Measurements from ENCODE around the gene TMEM156.
"Not testable (repeated sequence)": the region's sequence is repeated elsewhere in the genome, so short reads cannot be mapped to it uniquely, and the experiment has no call there.

Gene TMEM156

DNA sequence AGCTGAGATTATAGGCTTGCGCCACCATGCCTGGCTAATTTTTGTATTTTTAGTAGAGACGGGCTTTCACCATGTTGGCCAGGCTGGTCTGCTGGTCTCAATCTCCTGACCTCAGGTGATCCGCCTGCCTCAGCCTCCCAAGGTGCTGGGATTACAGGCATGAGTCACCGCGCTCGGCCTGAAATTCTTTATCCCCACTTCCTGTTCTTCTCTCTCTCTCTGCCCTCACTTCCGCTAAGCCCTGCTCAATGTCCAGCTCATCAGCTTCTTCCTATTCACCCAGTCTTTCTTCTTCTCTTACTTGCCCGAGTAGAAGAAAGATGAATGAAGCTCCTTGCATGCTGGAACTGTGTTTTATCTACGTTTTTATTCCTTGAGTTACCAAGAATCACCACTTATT, 43.9 kb downstream of the TMEM156 start:
- not testable (repeated sequence) for DNase-seq

DNA sequence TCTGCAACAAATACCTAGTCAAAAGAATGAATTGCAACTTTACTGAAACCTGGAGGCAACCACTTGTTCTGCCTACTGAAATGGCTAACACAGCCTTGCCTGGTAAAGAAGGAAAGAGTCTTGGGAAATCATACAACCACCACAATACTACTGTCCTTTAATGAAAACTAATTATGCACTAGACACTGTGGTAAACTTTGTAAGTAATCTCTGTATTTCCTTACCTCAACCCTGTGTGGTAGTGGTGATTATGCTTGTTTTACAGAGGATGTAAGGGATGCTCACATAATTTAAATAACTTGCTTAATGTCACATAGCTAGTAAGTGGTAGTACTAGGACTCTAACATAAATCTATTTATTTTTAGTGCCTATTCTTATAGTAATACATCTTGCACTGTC, 44.7 kb downstream of the TMEM156 start:
- no peak for DNase-seq

DNA sequence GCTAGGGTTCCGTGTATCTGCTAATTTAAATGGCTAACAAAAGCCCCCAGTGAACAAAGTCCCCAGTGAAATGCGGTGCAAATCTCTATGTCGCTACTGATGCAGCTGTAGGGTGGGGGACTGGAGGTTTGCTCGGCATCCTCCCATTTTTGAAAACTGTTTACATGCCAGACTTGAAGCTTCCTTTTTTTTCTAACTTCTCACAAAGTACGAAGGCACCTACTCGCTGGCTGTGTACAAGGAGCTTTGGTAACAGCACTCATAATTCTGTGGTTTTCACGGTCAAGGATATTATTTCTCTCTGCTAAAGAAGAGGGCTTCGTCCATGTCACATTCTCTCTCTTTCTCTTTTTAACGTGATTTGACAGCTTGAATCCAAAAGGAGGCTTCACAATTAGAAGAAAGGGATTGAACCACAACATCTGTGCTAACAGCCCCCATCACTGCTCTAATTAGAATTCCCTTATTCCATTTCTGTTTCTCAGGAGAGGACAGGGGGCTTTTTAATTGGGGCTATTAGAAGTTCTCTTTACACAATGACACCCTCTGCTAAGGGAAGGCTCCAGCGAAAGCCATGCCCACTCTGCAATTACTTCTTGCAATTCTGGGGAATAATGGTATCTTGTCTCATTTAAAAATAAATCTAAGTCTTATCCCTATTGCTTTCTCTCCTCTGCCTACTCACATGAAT, 46.7 kb downstream of the TMEM156 start:
- no peak for DNase-seq

DNA sequence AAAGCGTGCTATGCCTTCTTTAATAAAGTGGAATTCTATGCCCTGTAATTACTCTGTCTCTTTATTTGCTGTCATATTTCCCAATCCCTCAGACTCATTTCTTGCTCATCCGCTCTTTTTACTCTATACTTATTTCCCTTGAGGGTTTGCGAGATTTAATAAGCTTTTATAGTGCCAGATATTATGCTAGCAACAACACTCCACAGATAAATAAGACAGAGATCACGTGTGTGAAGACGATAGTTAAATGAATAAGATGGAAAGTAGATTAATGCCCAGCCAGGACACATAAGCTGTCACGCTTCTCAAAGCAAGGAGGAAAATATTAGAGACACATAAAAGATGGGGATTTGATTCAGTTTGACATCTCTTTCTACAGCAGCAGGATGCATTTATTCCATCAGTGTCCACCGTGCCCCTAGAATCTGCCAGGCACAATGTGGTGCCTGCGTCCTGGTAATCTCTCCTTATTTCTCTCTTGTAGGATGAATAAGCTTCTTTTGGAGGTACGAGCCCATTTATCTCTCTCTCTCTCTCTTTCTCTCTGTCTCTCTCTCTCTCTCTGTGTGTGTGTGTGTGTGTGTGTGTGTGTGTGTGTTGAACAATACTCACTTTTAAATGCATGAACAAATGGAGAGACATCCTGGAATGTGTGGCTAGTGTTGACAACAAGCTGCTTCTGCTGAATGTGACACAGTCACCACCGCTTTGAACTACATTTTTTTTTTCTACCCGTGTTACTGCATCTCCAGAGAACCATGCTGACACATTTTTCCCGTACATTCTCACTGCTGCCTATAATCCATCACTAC, 48.2 kb downstream of the TMEM156 start:
- DNase-seq: no peak

DNA sequence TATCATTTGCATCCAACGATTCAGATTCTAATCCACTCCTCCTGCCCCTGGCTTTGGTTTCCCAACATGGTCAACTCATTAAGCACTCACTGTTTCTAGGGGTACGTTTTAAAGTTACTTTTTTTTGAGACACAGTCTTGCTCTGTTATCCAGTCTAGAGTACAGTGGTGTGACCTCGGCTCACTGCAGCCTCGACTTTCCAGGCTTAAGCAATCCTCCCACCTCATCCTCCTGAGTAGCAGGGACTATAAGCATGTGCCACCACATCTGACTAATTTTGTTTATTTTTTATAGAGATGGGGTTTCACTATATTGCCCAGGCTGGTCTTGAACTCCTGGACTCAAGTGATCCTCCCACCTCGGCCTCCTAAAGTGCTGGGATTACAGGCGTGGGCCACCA, 48.9 kb downstream of the TMEM156 start:
- no peak for DNase-seq

DNA sequence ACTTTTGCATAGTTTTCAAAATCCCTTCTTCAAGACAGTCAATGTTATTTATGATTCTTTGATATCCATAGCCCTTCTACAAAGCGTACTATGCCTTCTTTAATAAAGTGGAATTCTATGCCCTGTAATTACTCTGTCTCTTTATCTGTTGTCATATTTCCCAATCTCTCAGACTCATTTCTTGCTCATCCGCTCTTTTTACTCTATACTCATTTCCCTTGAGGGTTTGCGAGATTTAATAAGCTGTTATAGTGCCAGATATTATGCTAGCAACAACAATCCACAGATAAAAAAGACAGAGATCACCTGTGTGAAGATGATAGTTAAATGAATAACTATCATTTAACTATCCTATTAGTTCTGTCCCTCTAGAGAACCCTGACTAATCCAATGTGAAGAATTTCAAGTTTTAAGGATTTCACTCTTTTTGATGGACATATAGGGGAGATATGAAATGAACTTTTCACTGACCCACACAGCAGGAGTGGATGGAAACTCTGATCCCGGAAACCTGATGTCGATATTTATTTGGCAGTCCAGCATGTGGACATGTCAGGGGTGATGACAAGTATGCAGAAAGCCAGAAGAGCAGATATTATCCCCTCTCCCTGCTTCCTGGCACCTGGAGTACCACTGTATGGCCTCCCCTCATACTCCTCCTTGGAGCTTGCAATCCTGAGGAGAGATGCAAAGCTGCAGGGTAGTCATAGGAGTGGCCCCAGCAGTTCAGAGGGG, 49.7 kb downstream of the TMEM156 start:
- DNase-seq: no peak

DNA sequence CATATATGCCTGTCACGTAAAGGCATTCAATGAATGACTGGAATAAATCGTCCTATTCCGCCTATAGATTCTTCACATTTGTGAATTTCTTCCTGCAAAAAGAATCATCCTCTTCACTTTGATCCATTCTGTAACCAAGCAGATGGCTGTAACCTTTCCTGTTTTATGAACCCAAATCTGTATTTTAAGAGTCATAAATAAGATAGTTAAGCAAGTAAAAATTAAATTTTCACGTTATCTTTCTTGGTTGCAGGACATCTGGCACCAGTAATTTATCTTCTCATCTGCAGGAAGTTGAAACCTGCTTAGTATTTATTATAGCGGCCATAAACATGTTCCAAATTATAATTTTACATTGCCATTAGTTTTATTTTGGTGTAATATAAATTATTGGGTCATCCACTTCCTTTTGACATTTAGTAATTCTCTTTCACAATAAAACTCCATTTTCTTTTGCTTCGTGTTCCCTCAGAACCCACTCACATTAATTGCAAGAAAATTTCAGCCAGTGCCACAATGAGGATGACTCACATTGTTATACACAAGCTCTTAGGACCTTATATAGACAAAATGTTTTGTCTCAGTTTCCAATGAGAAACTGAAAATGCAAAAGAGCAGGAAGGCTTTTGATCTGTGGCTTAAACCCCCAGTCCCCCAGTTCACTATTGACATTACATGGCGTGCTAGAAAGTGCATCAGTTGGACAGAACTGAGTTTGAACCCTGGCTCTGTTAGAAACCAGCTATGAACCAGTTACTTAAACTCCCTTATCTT, 51.1 kb downstream of the TMEM156 start:
- no peak for DNase-seq

DNA sequence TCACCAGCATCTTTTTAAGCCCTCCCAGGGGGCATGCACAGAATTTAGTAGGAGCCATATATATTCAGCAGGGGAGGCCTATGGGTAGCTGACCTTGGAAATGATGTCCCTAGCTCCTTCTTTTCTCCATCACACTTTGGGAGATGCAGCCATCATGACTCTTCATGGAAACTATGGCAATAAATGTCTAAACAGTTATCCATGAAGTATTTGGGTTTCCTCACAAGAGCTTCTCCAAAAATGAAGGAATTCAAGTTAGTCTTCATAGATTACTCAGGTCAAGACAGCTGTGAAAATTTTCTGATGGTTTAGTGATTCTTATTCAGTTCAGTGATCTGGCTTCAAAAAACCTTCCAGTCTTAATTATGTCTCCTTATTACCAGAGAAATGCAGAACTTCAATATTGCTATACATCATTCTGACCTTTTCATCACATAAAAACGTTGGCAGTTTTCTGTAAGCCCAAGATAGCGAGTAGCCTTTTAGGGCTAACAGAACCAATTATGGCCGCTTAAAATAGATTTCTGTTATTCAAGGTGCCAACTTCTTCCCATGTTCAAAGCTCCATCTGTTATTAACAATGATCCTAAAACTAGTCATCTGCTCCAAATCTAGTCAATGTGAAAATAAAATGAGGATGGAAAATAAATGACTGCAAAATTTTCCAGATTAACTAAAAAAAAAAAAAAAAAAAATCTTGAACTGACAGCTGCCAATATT, 52.5 kb downstream of the TMEM156 start:
- DNase-seq: no peak

DNA sequence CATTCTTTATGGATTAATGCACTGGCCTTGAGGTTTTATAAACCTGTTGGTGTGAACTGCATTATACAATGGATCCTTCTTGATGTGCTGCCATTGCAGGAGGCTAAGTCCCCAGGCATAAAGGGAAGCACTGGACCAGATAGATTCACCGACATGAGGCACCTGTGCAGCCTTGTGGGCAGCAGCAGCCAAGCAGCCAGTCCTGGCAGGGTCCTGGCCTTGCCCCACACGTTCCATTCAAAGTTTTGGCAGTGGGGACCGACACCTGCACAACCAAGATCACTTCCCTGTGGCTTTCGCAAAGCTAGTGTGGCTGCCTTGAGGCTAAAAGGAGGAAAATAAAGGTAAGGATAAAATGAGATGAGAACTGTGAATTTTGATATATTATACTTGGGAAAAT, 53.1 kb downstream of the TMEM156 start:
- no peak for DNase-seq

DNA sequence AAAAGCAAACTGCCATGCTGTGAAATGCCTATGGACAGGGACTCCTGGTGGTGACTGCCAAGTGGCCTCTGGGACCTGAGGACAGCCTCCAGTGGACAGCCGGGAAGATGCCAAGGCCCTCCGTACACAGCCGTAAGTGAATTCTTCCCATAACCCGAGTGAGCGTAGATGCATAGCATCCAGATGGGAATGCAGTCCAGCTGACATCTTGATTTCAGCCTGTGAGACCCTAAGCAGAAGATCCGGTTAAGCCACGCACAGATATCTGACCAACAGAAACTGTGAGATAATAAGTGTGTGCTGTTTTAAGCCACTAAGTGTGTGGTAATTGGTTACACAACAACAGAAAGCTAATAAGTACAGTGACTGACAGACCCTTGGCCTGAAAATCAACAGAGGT, 55.9 kb downstream of the TMEM156 start:
- no peak for DNase-seq

DNA sequence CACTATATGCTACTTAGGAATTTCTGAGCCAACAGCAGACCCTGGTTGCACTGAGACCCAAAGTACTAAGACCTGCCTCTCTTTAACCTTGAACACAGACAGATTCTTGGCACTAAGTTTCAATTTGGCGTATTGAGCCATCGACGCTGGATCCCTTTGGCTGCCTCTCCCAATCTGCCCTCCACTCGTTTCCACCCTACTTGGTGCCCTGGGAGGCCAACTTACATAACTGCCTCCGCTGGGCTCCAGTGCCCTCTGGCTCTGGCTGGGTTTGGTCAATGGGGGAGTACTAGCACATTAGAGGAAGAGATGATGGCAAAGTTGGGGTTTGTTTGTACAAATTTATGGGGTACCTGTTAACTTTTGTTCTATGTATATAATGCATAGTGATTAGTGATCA, 63.5 kb downstream of the TMEM156 start:
- DNase-seq: no peak

DNA sequence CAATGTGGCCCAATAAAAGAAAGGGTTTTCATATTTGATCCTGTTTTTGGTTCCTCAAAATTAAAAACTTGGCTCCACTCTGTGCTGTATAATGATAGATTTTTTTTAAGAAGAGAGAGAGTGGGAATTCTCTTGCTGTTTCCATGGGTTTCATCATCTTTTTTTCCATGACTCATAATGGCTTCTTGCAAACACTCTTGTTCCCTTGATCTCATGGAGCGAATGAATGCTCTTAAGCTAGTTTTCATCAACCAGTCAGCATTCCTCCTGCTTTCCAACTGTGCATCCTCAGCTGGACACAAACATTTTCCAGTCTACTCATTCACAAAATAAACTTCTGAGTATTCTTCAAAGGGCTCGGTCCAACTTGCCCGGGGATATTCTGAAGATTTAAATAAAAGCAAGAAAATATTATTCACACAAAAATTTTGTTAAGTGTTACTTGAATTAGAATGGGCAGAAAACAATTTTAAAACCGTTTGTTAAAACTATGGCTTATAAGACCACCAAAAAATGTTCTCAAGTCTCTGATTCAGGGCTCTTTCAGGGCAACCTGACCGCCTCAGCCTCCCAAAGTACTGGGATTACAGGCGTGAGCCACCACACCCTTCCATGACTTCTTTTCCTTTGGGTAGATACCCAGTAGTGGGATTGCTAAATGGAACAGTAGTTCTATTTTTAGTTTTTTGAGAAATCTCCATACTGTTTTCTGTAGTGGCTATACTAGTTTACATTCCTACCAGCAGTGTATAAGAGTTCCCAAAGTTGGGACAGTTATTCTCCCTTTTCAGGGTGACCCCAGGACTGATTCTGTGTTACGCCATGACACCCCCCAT, 64.7 kb downstream of the TMEM156 start:
- DNase-seq: no peak

DNA sequence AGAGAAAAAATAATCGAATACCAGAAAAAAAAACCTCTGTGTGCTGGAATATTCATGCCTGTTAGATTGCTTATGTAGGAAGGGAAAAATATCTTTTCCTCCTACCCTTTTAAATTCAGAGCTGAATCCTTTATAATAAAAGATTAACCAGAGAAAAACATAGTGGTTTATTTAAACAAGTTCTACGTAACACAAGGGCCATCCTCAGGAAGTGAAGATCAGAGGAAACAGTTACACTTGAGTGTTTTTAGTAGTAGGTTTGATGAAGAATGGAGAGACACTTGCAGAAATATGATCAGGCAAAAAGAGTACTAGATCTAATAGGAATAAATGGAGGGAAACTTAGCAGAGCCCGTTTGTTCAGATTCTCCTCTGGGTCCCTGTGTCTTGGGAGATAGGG, 66.3 kb downstream of the TMEM156 start:
- no peak for DNase-seq

DNA sequence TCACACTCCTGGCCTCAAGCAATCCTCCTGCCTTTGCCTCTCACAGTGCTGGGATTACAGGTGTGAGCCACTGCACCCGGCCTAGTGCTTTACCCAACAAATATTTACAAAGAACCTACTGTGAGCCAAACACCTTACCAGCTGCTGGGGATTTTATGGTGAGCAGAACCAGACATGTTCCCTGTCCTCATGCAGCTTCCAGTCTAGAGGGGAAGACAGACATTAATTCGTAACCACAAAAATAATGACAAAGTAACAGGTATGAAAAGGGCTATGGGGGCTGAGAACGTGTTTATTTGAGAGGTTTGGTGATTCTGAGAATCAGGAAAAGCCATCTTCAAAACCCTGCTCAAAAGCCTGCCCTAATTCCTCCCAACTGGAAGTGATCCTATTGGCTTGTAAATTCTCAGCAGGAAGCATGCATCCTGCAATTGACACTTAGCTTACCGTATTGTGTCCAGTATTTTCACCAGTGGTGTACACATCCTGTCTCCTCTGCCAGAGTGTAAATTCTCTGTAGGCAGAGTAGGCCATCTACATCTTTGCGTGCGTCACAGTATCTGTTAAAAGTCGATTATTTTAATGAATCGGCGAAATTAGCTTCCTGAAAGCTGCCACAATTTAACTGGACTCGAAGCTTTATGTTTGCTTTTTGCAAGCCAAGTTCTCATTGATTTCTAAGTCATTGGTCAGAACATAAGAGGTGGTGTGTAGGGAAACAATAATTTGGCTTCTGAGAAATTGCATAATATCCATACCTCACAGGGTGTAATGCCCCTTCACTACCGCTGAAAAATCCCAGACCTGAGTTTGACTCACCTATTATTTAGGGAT, 67.0 kb downstream of the TMEM156 start:
- no peak for DNase-seq

DNA sequence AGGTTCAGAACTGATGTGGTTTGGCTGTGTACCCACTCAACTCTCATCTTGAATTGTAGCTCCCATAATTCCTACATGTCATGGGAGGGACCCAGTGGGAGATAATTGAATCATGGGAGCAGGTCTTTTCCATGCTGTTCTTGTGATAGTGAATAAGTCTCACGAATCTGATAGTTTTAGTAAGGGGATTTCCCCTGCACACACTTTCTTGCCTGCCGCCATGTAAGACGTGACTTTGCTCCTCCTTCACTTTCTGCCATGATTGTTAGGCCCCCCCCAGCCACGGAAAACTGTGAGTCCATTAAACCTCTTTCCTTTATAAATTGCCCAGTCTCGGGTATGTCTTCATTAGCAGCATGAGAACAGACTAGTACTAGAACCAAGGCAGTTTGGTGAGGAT, 73.0 kb downstream of the TMEM156 start:
- DNase-seq: not testable (repeated sequence)

DNA sequence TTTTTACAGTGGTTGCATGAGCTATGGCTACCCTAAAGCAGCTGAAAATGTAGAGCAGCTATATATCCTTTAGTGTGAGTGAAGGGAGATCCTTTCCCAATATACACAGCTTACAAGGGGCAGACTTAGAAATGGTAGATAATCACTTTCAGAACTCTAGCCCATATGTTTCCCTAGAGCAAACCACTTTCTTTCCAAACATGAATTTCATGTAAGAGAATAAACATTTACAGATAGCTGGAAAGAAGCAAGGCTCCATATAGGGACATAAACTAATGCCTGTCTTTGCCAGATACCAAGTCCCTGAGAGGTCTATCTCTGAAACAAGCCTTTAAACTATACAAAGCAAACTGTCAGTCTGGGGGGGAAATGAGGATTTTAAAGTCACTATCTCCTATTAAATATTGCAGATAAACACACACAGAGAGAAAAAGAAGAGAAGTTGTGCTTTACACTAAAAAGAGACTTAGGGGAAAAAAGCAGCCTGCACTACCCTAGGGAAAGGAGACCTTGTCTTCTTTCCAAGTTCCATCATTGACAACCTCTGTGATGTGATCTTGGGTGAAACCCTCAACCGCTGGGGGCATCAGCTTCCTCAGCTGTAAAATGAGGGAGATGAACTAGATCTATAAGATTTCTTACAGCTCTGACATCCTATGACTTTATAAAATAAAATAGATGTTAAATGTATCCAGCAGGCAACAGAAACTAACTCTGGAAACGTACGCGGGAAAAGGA, 73.6 kb downstream of the TMEM156 start:
- no peak for DNase-seq

DNA sequence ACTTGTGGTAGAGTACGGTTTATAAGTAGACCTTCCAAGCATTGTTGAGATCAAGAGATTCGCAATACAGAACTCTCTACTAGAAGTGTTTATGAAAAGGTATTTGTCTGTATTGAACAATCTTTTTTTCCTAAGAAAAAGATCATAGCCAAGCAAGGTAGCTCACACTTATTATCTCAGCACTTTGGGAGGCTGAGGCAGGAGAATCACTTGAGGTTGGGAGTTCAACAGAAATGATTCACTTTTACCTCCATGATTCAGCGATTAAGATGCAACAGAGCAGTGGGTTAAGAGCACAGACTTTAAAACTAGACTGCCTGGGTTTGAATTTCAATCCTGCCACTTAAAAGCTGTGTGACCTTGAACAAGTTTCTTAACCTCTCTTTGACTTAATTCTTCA, 74.3 kb downstream of the TMEM156 start:
- no peak for DNase-seq

DNA sequence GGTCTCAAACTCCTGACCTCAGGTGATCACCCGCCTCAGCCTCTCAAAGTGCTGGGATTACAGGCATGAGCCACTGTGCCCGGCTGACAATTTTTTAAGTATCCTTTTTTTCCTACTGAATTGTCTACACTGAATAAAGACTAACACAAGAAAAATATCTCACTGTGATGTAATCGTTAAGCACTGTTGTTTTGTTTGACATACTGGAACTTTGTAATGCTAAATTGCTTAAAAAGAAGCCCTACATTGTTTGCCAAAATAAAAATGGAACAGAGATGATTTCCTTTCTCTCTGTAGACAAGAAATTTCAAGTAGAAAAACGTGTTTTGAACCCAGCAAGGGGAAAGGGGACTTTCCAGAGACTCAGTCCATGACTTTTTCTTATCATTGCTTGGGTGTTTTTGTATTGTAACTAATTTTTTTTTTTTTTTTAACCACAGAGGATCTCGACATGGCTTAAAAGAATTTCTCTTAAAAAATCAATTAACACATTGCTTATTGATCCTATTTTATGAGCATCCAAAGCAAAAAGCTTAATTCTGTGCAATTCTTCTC, 74.9 kb downstream of the TMEM156 start:
- no peak for DNase-seq

DNA sequence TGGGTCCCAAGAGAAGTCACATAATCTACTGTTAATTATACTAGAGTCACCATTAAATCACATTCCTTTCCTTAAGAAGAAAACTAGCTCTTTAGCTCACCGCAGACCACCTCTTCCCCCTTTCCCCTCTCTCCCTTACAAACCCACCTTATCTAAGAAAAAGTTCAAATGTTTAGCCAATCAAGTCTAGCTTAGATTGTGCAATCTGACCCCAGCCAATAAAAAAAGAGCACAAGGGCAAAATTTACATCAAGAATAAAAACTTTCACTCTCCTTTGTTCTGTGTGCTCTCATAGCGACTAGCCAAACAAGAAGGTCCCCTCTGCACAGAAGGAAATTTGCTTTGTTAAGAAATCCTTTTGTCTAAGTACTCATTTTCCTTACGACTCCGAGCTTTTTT, 76.3 kb downstream of the TMEM156 start:
- no peak for DNase-seq
